Ovary (tissue), 9 donors: ENCODE results near the gene PHF2. TPM values are rescaled to one million over a fixed set of nuclear protein-coding genes. Genes with fewer than 3 reads are reported as not detected.

Experiments
- DNase-seq, 5 donors: peaks; one replicate each; pipeline ENCODE4 v3.0.0-alpha.2; 2019 to 2020
- H3K27ac ChIP-seq, 2 donors: fragments of 200-600 bp; one replicate each; pipeline versions ENCODE4 v1.5.1 to v1.8.0; 2019 to 2022
- H3K27me3 ChIP-seq: fragments of 200-600 bp; one replicate; pipeline ENCODE4 v1.8.0; 2022
- H3K36me3 ChIP-seq: fragments of 200-600 bp; sonication (generic); one replicate; pipeline ENCODE4 v1.5.1; 2019
- H3K4me1 ChIP-seq: one replicate; pipeline ENCODE4 v1.8.1; 2013; ENCODE audit warnings: mild to moderate bottlenecking, moderate library complexity; ENCODE audit not compliant: insufficient read depth
- H3K4me3 ChIP-seq: fragments of 200-600 bp; sonication (generic); one replicate; pipeline ENCODE4 v1.5.1; 2017
- H3K9me3 ChIP-seq, 2 donors: fragments of 200-600 bp in 1 of 2; sonication (generic) in 1 of 2; one replicate each; pipeline versions ENCODE4 v1.5.1 to v1.8.1; 2013 to 2019; ENCODE audit warnings: mild to moderate bottlenecking in 1 of 2, moderate library complexity in 1 of 2
- EP300 ChIP-seq: sonication (generic); formaldehyde crosslinking; IDR thresholded peaks from one replicate; pipeline ENCODE4 v1.6.1; 2017; ENCODE audit warnings: antibody characterized with exemption
- POLR2A ChIP-seq: fragments of 450-650 bp; IDR thresholded peaks from one replicate; pipeline ENCODE4 v1.6.1; 2017; ENCODE audit warnings: antibody characterized with exemption, mild to moderate bottlenecking, moderate library complexity
- WGBS, 3 donors: extraction: QIAGEN DNeasy Blood & Tissue Kit in 1 of 3; methylation state at CpG; one replicate each; pipeline versions ENCODE4 v1.1.5 to v1.1.7; 2013 to 2017; 5-methylcytosine and 5-hydroxymethylcytosine counted together
- intact Hi-C, 4 donors: fragments of 100-400 bp; cut with DNase I; formaldehyde crosslinking; loops; one replicate each; pipeline versions ENCODE4 v1.11.0 to v1.15.1; 2022 to 2023
- polyA plus RNA-seq, 2 donors: library from polyadenylated mRNA; stranded (reverse); fragments of 200-250 nt in 1 of 2; fragments of 350-450 nt in 1 of 2; fragmentation: Illumina TruSeq in 1 of 2; extraction: RNeasy Lipid Tissue Mini Kit (QIAGEN cat#74804) in 1 of 2; gene quantifications; one replicate each; pipeline ENCODE4 v1.2.3, GENCODE V29; 2013 to 2014
- total RNA-seq, 7 donors: library from RNA; depleted of rRNA in 2 of 7; stranded (reverse); fragments of >200 nt in 2 of 7; fragmentation: NEBNext Ultra II Directional in 3 of 7; extraction: Animal tissue kit (Norgen Biotek cat#: 25700) in 3 of 7; gene quantifications; one replicate each; pipeline versions ENCODE4 v1.1.0 to v1.2.4, GENCODE V29; 2016 to 2023
- TF ChIP-seq, protein P1 (sequence below), 3 donors: fragments of 450-650 bp in 2 of 3; fragments of 200-600 bp in 1 of 3; IDR thresholded peaks; one replicate each; pipeline versions ENCODE4 v1.5.1 to v1.8.0; 2016 to 2022; ENCODE audit warnings: antibody characterized with exemption in 3 of 3, mild to moderate bottlenecking in 1 of 3
- donor health status: DM: no; HTN: no; CAD: no; lungs with moderate emphysema.
- donor health status: DM: no; HTN: no; CAD: no.
- donor health status: Bipolar disorder and iron deficiency.
- donor health status: DM: yes; HTN: yes; CAD: no.
- donor health status: DM: no; HTN: no; CAD: no.
- donor health status: DM: yes; HTN: yes; CAD: no.

PHF2 gene
- total and polyA plus RNA-seq, 9 donors, result 20.3 to 50.1 (median 39.7) TPM

DNA sequence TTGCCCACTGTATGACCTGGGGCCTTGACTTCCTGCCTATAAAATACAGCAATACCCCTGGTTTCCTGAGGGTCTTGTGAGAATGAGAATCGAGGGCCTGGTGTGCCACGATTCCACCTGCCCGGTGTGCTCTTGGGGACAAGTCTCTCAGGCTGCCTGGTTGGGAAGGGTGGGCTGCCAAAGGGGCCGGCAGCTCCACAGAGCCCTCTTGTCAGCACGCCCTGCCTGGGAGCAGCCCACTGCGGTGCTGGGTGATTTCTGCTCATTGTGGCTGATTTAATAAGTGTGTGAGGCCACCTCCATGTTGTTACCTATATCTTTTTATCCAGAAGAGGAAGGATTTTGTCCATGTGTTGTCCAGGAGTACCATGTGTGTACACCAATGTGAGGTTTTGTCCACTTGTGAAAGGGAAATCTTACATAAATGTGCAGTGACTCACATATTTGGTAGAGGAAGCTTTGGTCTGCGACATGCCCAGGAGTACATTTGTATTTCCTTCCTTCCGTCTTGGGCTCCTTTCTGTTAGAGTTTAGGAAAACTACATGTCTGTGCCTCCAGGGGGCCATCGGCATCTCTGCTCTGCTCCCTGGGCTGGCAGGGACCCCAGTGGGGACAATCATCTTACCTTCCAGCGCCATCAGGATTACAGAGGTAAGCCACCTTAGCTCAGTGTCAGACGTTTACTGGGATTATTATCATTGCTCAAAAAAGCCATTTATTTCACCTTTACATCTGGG, 108.6 kb downstream of the PHF2 start:
- TF ChIP-seq POLR2A, result no peak
- no peak for TF ChIP-seq EP300
- TF ChIP-seq, protein P1, sequence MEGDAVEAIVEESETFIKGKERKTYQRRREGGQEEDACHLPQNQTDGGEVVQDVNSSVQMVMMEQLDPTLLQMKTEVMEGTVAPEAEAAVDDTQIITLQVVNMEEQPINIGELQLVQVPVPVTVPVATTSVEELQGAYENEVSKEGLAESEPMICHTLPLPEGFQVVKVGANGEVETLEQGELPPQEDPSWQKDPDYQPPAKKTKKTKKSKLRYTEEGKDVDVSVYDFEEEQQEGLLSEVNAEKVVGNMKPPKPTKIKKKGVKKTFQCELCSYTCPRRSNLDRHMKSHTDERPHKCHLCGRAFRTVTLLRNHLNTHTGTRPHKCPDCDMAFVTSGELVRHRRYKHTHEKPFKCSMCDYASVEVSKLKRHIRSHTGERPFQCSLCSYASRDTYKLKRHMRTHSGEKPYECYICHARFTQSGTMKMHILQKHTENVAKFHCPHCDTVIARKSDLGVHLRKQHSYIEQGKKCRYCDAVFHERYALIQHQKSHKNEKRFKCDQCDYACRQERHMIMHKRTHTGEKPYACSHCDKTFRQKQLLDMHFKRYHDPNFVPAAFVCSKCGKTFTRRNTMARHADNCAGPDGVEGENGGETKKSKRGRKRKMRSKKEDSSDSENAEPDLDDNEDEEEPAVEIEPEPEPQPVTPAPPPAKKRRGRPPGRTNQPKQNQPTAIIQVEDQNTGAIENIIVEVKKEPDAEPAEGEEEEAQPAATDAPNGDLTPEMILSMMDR (IDR thresholded peaks at IDR 0.05), result no peak
- WGBS, 3 donors, result 47 to 61% (median 59%) methylated on average over 8 to 11 of the region's 11 CpGs
- Histone ChIP-seq H3K27ac (no peak overlapping the region), H3K9me3 (no peaks in the 10 kb centered on the region), H3K36me3 (no peaks in the 10 kb centered on the region), H3K27me3 (no peaks in the 10 kb centered on the region), H3K4me1 (no peaks in the 10 kb centered on the region), H3K4me3 (no peak overlapping the region)
- intact Hi-C loops, result loop anchor here in 3 of 4 donors (5.0 to 10.0 kb wide), 4 partner anchors 277 to 530 kb away; no protein-coding TSS in a partner anchor
- DNase-seq, result no peak

DNA sequence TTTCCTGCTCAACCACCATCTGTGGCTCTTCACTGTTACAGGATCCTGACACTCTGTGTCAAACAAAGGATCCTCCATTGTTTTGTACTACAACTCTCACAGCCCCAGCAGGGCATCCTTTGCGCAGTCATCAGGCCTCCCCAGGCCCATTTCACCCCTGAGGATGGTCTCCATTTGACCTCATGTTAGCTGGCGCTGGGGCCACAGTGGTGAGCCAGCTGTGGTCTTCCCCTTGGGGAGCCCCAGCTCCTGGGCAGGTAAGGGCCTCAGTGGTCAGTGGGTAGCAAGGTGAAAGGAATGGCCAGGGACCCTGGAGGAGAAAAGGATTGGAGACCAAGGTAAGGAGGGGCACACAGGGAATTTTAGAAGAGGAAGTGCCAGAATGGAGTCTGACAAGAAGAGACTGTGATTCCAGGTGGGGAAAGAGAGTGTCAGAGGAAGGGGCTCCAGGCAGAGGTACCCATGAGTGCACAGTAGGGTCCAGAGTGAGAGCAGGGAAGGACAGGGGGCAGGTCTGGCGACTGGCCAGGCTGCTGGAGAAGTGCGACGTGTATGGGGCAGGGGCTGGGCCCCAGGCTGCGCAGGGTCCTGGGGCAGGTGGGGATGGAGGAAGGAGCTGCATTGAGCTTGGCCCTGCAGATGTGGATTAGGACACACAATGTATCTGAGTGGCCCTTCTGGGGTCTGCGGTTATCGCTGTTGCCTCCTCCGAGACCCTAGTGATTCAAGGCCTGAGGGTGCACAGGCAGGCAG, 109.9 kb downstream of the PHF2 start:
- no peak overlapping the region for H3K4me3 ChIP-seq
- H3K36me3 ChIP-seq, result no peaks in the 10 kb centered on the region
- DNase-seq, result peak in 1 of 5 donors; percentile 22
- intact Hi-C loops, result loop anchor here in 2 of 4 donors (10.0 kb wide), 2 partner anchors 278 to 528 kb away; no protein-coding TSS in a partner anchor
- H3K4me1 ChIP-seq, result no peaks in the 10 kb centered on the region
- no peaks in the 10 kb centered on the region for H3K9me3 ChIP-seq
- no peak overlapping the region for H3K27ac ChIP-seq
- H3K27me3 ChIP-seq, result no peaks in the 10 kb centered on the region
- no peak for TF ChIP-seq POLR2A
- TF ChIP-seq, protein P1 (IDR thresholded peaks at IDR 0.05), result no peak
- TF ChIP-seq EP300, result no peak
- 85 to 92% (median 88%) methylated on average over 9 of the region's 9 CpGs for WGBS, 3 donors

DNA sequence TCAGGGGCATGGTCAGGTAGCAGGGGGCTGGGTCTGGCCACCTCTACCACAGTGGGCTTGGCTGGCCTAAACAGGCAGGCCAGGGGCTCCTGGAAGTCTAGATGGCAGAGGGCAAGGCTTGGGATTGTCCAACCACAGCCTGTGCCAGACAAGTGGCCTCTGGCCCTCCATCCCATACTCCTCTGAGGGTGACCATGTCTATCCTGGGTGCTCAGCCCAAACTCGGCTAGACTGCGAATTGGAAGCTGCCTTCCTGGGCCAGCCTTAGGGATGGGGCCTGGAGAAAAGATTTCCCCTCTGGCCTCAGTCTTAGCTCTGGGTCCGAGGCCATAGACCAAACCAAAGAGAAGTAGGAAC, 110.5 kb downstream of the PHF2 start:
- H3K27ac ChIP-seq, result no peak overlapping the region
- DNase-seq, result no peak
- H3K27me3 ChIP-seq, result no peaks in the 10 kb centered on the region
- intact Hi-C loops, result loop anchor here in 2 of 4 donors (10.0 kb wide), 2 partner anchors 278 to 528 kb away; no protein-coding TSS in a partner anchor
- H3K4me3 ChIP-seq, result no peak overlapping the region
- H3K9me3 ChIP-seq, result no peaks in the 10 kb centered on the region
- WGBS, 3 donors, result 78 to 95% (median 89%) methylated on average over 3 of the region's 3 CpGs
- H3K4me1 ChIP-seq, result no peaks in the 10 kb centered on the region
- TF ChIP-seq EP300, result no peak
- H3K36me3 ChIP-seq, result no peaks in the 10 kb centered on the region

DNA sequence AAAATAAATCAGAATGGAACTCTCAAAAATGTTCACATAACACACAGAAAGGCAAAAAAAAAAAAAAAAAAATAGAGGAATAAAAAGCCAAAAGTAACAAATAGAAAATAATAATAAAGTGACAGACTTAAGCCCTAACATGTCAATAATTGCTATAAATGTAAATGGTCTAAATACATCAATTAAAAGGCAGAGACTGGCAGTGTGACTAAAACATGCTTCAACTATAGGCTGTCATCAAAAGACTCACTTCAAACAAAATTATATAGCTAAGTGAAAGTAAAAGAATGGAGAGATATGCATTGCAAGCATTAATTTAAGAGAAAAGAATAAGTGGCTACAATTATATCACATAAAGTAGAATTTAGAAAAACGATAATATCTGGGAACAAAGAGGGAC, 114.2 kb downstream of the PHF2 start:
- Histone ChIP-seq H3K27ac (no peak overlapping the region), H3K4me1 (no peaks in the 10 kb centered on the region), H3K36me3 (no peaks in the 10 kb centered on the region), H3K4me3 (no peak overlapping the region), H3K27me3 (no peaks in the 10 kb centered on the region), H3K9me3 (no peaks in the 10 kb centered on the region)
- 87 to 98% (median 93%) methylated on average over 1 of the region's 1 CpG for WGBS, 3 donors
- intact Hi-C loops, result no loop called here
- no peak for DNase-seq
- no peak for TF ChIP-seq POLR2A
- TF ChIP-seq EP300, result no peak
- TF ChIP-seq, protein P1 (IDR thresholded peaks at IDR 0.05), result no peak

DNA sequence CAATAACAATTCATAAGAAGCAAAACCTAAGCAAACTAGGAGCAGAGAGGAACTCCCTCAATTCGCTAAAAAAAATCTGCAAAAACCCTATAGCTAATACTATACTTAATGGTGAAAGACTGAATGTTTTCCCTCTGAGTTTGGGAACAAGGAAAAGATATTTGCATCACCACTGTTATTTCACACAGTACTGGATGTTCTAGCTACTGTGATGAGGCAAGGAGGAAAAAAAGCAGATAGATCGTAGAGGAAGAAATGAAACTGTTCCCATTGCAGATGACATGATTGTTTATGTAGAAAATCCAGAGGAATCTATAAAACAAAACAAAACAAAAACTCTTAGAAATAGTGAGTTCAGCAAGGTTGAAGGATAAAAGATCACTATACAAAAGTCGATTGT, 116.7 kb downstream of the PHF2 start:
- no peak for DNase-seq
- no peak overlapping the region for H3K27ac ChIP-seq
- WGBS, 3 donors, result 71 to 77% (median 76%) methylated on average over 3 of the region's 3 CpGs
- no peak for TF ChIP-seq POLR2A
- no peak for TF ChIP-seq EP300
- TF ChIP-seq, protein P1 (IDR thresholded peaks at IDR 0.05), result no peak
- H3K36me3 ChIP-seq, result no peaks in the 10 kb centered on the region
- no peaks in the 10 kb centered on the region for H3K4me1 ChIP-seq
- H3K27me3 ChIP-seq, result no peaks in the 10 kb centered on the region
- intact Hi-C loops, result no loop called here
- no peak overlapping the region for H3K4me3 ChIP-seq
- no peaks in the 10 kb centered on the region for H3K9me3 ChIP-seq
